Ishikawa (cell line): ENCODE measurements around the gene ACTA2.

ENCODE experiments used
- CEBPB ChIP-seq: IDR thresholded peaks from 2 replicates; pipeline ENCODE4 v1.6.1; 2012
- TAF1 ChIP-seq: IDR thresholded peaks from 2 replicates; pipeline ENCODE4 v1.6.1; 2012; ENCODE audit warnings: low read depth, mild to moderate bottlenecking
- YY1 ChIP-seq: IDR thresholded peaks from 2 replicates; pipeline ENCODE4 v1.6.1; 2012; ENCODE audit warnings: low read depth
- TF ChIP-seq, protein P1 (sequence below): IDR thresholded peaks from 2 replicates; pipeline ENCODE4 v1.6.1; 2012; ENCODE audit warnings: low read depth, mild to moderate bottlenecking
- TF ChIP-seq, protein P2 (sequence below): IDR thresholded peaks from 2 replicates; pipeline ENCODE4 v1.6.1; 2012

DNA sequence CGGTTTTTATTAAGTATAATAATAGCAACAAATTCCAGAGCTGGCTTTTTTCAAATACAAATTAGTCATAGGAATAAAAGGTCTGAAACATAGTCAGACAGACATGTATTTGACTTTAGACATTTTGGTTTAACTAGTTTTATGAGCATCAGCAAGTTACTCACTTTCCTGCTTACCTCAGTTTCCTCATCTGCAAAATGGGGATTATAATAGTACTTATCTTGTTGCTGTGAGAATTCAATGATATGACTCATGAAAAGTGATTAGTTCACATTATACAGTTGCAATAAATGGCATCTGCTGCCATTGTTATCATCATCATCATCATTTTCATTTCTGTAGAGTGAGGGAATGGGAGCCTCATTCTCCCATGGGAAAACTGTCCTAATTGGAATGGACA lies 33.5 kb downstream of the ACTA2 start:
- no peak for TF ChIP-seq TAF1
- TF ChIP-seq, protein P1, sequence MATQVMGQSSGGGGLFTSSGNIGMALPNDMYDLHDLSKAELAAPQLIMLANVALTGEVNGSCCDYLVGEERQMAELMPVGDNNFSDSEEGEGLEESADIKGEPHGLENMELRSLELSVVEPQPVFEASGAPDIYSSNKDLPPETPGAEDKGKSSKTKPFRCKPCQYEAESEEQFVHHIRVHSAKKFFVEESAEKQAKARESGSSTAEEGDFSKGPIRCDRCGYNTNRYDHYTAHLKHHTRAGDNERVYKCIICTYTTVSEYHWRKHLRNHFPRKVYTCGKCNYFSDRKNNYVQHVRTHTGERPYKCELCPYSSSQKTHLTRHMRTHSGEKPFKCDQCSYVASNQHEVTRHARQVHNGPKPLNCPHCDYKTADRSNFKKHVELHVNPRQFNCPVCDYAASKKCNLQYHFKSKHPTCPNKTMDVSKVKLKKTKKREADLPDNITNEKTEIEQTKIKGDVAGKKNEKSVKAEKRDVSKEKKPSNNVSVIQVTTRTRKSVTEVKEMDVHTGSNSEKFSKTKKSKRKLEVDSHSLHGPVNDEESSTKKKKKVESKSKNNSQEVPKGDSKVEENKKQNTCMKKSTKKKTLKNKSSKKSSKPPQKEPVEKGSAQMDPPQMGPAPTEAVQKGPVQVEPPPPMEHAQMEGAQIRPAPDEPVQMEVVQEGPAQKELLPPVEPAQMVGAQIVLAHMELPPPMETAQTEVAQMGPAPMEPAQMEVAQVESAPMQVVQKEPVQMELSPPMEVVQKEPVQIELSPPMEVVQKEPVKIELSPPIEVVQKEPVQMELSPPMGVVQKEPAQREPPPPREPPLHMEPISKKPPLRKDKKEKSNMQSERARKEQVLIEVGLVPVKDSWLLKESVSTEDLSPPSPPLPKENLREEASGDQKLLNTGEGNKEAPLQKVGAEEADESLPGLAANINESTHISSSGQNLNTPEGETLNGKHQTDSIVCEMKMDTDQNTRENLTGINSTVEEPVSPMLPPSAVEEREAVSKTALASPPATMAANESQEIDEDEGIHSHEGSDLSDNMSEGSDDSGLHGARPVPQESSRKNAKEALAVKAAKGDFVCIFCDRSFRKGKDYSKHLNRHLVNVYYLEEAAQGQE: no peak
- no peak for TF ChIP-seq CEBPB
- TF ChIP-seq, protein P2, sequence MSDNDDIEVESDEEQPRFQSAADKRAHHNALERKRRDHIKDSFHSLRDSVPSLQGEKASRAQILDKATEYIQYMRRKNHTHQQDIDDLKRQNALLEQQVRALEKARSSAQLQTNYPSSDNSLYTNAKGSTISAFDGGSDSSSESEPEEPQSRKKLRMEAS: no peak
- no peak for TF ChIP-seq YY1
